ENCODE data around the gene CPNE5. TPM values are rescaled to one million over a fixed set of nuclear protein-coding genes. Genes with fewer than 3 reads are reported as not detected.

Gene CPNE5
- total and polyA plus RNA-seq, 2 donors from 2014 or later: 3.7 to 7.1 TPM

DNA sequence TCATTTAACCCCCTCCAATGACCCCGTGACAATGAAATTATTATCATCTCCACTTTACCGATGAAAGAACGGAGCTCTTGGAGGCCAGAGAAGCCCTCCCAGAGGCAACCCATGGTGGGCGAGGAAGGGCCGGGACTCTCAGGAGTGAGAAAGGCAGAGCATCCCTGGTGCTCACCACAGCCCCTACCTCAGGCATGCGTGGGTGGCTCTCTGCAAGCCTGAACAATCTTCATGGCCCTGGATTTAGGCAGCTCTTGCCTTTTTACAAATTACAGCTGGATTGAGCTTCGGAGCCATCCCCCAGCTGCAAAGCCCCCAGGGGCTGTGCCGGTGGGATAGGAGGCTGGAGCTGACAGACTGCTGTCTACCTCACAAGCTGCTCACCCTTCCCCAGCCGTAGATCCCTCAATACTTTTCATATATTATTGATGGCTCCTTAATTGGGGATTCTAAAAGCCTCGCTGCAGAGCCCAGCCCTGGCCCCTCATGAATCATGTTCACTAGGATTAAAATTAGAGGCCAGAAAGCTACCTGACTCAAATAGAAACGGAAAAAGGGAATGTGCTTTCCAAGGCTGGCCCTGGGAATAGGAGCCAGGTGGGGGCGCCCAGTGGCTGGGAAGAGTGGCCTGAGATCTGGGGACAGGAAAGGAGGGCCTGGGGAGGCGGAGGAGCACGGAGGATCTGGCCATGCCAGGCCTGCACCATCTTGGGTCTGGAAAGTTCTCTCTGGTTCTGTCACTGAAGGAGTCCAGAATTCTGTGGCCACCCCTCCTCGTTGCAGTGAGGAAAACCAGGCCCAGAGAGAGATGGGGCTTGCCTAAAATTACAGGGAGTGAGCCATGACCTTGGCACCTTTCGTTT, 29.1 kb downstream of the CPNE5 start:
- no peak overlapping the region for H3K27ac ChIP-seq (ENCODE audit: low read depth in 2 of 2, low read length in 2 of 2)
- TF ChIP-seq, protein P1, sequence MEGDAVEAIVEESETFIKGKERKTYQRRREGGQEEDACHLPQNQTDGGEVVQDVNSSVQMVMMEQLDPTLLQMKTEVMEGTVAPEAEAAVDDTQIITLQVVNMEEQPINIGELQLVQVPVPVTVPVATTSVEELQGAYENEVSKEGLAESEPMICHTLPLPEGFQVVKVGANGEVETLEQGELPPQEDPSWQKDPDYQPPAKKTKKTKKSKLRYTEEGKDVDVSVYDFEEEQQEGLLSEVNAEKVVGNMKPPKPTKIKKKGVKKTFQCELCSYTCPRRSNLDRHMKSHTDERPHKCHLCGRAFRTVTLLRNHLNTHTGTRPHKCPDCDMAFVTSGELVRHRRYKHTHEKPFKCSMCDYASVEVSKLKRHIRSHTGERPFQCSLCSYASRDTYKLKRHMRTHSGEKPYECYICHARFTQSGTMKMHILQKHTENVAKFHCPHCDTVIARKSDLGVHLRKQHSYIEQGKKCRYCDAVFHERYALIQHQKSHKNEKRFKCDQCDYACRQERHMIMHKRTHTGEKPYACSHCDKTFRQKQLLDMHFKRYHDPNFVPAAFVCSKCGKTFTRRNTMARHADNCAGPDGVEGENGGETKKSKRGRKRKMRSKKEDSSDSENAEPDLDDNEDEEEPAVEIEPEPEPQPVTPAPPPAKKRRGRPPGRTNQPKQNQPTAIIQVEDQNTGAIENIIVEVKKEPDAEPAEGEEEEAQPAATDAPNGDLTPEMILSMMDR (IDR thresholded peaks at IDR 0.05; ENCODE audit: borderline replicate concordance, extremely low read depth, insufficient read depth): no peak
- no peak overlapping the region for H3K4me3 ChIP-seq (ENCODE audit: low read length in 3 of 3)
- no peak overlapping the region for H3K9ac ChIP-seq (ENCODE audit: low read length in 3 of 3)
- H3K27me3 ChIP-seq (ENCODE audit: control insufficient read depth, insufficient read depth, low read length): no peaks in the 10 kb centered on the region
- FAIRE-seq (no peak), DNase-seq (peak in 4 of 5 donors; percentile 68 to 79 (median 74))
- no peaks in the 10 kb centered on the region for H3K36me3 ChIP-seq (ENCODE audit: control insufficient read depth in 2 of 3, insufficient read depth in 3 of 3, low read length in 3 of 3)
- H3K4me1 ChIP-seq (ENCODE audit: control insufficient read depth in 2 of 3, insufficient read depth in 2 of 3, low read depth in 1 of 3, low read length in 3 of 3): no peaks in the 10 kb centered on the region
- intact Hi-C loops (cut with DNase I): no loop called here
- no peaks in the 10 kb centered on the region for H3K9me3 ChIP-seq (ENCODE audit: control insufficient read depth in 2 of 3, insufficient read depth in 1 of 3, low read length in 3 of 3)

DNA sequence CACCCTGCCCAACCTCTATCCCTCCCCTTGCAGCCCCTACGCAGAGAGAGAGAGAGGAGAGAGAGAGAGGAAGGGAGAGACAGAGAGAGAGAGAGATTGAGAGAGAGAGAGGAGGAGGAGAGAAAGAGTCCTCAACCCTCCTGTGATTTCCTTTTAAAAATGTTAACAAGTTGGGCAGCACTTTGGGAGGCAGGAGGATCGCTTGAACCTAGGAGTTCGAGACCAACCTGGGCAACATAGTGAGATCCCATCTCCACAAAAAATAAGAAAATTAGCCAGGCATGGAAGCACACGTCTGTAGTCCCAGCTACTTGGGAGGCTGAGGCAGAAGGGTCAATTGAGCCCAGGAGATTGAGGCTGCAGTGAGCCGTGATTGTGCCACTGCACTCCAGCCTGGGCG, 30.1 kb downstream of the CPNE5 start:
- intact Hi-C loops (cut with DNase I): no loop called here
- H3K9ac ChIP-seq (ENCODE audit: low read length in 3 of 3): no peak overlapping the region
- no peaks in the 10 kb centered on the region for H3K36me3 ChIP-seq (ENCODE audit: control insufficient read depth in 2 of 3, insufficient read depth in 3 of 3, low read length in 3 of 3)
- TF ChIP-seq, protein P1 (IDR thresholded peaks at IDR 0.05; ENCODE audit: borderline replicate concordance, extremely low read depth, insufficient read depth): no peak
- H3K27ac ChIP-seq (ENCODE audit: low read depth in 2 of 2, low read length in 2 of 2): no peak overlapping the region
- H3K27me3 ChIP-seq (ENCODE audit: control insufficient read depth, insufficient read depth, low read length): no peaks in the 10 kb centered on the region
- FAIRE-seq (no peak), DNase-seq (no peak)
- H3K9me3 ChIP-seq (ENCODE audit: control insufficient read depth in 2 of 3, insufficient read depth in 1 of 3, low read length in 3 of 3): no peaks in the 10 kb centered on the region
- no peak overlapping the region for H3K4me3 ChIP-seq (ENCODE audit: low read length in 3 of 3)
- H3K4me1 ChIP-seq (ENCODE audit: control insufficient read depth in 2 of 3, insufficient read depth in 2 of 3, low read depth in 1 of 3, low read length in 3 of 3): no peaks in the 10 kb centered on the region

DNA sequence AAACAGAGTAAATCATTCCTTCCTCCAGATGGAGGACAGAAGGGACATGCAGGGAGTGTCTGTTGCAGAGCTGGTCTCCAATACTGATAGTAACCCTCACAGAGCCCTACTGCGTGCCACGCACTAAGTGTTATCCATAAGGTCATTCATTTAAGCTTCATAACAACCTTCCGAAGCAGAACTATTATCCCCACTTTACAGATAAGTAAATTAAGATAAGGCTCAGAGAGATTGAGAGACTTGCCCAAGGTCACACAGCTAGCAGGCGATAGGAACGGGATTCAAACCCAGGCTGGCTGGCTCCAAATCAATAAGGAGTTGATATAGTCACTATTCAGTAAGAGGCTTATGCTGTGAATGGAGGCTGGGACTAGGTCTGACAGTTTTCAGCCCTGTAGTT, 30.6 kb downstream of the CPNE5 start:
- no peak overlapping the region for H3K9ac ChIP-seq (ENCODE audit: low read length in 3 of 3)
- no peak for DNase-seq
- H3K27me3 ChIP-seq (ENCODE audit: control insufficient read depth, insufficient read depth, low read length): no peaks in the 10 kb centered on the region
- no peak overlapping the region for H3K4me3 ChIP-seq (ENCODE audit: low read length in 3 of 3)
- H3K36me3 ChIP-seq (ENCODE audit: control insufficient read depth in 2 of 3, insufficient read depth in 3 of 3, low read length in 3 of 3): no peaks in the 10 kb centered on the region
- intact Hi-C loops (cut with DNase I): no loop called here
- TF ChIP-seq, protein P1 (IDR thresholded peaks at IDR 0.05; ENCODE audit: borderline replicate concordance, extremely low read depth, insufficient read depth): no peak
- no peaks in the 10 kb centered on the region for H3K4me1 ChIP-seq (ENCODE audit: control insufficient read depth in 2 of 3, insufficient read depth in 2 of 3, low read depth in 1 of 3, low read length in 3 of 3)
- FAIRE-seq: no peak
- H3K27ac ChIP-seq (ENCODE audit: low read depth in 2 of 2, low read length in 2 of 2): no peak overlapping the region
- H3K9me3 ChIP-seq (ENCODE audit: control insufficient read depth in 2 of 3, insufficient read depth in 1 of 3, low read length in 3 of 3): no peaks in the 10 kb centered on the region

Measured in kidney (tissue), 14 donors.